H1 (cell line): ENCODE data around the gene METTL9. TPM values are rescaled to one million over a fixed set of nuclear protein-coding genes. Genes with fewer than 3 reads are reported as not detected.

Experiments
- CTCF ChIA-PET: fragments of 300-600 bp; sonication (Branson Sonifier 250); formaldehyde crosslinking; loops from one replicate; lab custom pipeline; 2021; ENCODE audit not compliant: partially characterized antibody; lab: Charles Lee
- POLR2A ChIA-PET: fragments of 300-600 bp; sonication (Branson Sonifier 250); formaldehyde crosslinking; loops from one replicate; lab custom pipeline; 2021; ENCODE audit warnings: inconsistent platforms; ENCODE audit not compliant: partially characterized antibody; lab: Charles Lee
- DNase-seq, 2 experiments: peaks; one replicate each; pipeline versions ENCODE4 v3.0.0 to v3.0.0-alpha.2; 2010 to 2022; ENCODE audit warnings: low spot score in 2 of 2, low read depth in 1 of 2, mixed read lengths in 1 of 2
- FAIRE-seq: peaks from 2 replicates; lab custom pipeline; 2011; peaks lifted over from hg19 to GRCh38; lab: Jason Lieb, UNC
- H2AFZ ChIP-seq: 2 replicates; pipeline ENCODE4 v1.8.1; 2012; ENCODE audit warnings: low read length, inconsistent platforms
- H2AK5ac ChIP-seq: 2 replicates; pipeline ENCODE4 v1.6.1; 2013; ENCODE audit warnings: low read depth, low read length
- H2BK120ac ChIP-seq: replicated peaks from 2 replicates; pipeline ENCODE3; 2013; ENCODE audit warnings: low read depth, low read length, inconsistent platforms
- H2BK12ac ChIP-seq: 2 replicates; pipeline ENCODE4 v1.6.1; 2013; ENCODE audit warnings: low read depth, low read length
- H2BK15ac ChIP-seq: 2 replicates; pipeline ENCODE4 v1.6.1; 2013; ENCODE audit warnings: low read length
- H2BK20ac ChIP-seq: 2 replicates; pipeline ENCODE4 v1.6.1; 2013; ENCODE audit warnings: low read length
- H2BK5ac ChIP-seq: 2 replicates; pipeline ENCODE4 v1.6.1; 2013; ENCODE audit warnings: low read depth, low read length
- H3K14ac ChIP-seq: 2 replicates; pipeline ENCODE4 v1.6.1; 2013; ENCODE audit warnings: inconsistent platforms; ENCODE audit not compliant: insufficient read length
- H3K18ac ChIP-seq: 2 replicates; pipeline ENCODE4 v1.6.1; 2013; ENCODE audit warnings: low read length; ENCODE audit errors: extremely low read depth
- H3K23ac ChIP-seq: 2 replicates; pipeline ENCODE4 v1.6.1; 2013; ENCODE audit warnings: inconsistent platforms; ENCODE audit not compliant: insufficient read length
- H3K23me2 ChIP-seq: 2 replicates; pipeline ENCODE4 v1.6.1; 2013; ENCODE audit warnings: low read depth, low read length
- H3K27ac ChIP-seq: 2 replicates; pipeline ENCODE4 v1.6.1; 2011; ENCODE audit warnings: low read depth, low read length, inconsistent platforms
- H3K27me3 ChIP-seq, 4 experiments: replicated peaks in 1 of 4; 1 replicate in 1 of 4; 2 replicates in 3 of 4; pipeline versions ENCODE4 v1.6.1 to v1.8.1; 2011 to 2013; ENCODE audit warnings: low read length in 3 of 4, mild to moderate bottlenecking in 3 of 4, inconsistent platforms in 2 of 4, mixed read lengths in 2 of 4, moderate library complexity in 1 of 4; ENCODE audit not compliant: control insufficient read depth in 3 of 4, insufficient read depth in 3 of 4; ENCODE audit errors: extremely low read depth in 1 of 4
- H3K36me3 ChIP-seq, 4 experiments: 2 replicates each; pipeline versions ENCODE4 v1.6.1 to v1.8.1; 2011 to 2013; ENCODE audit warnings: mild to moderate bottlenecking in 4 of 4, low read length in 3 of 4, moderate library complexity in 2 of 4, control low read depth in 1 of 4, inconsistent platforms in 1 of 4; ENCODE audit not compliant: insufficient read depth in 4 of 4, control insufficient read depth in 2 of 4
- H3K4ac ChIP-seq: replicated peaks from 2 replicates; pipeline ENCODE3; 2013; ENCODE audit warnings: low read length, low read depth, mixed read lengths, inconsistent platforms; ENCODE audit not compliant: insufficient read length
- H3K4me1 ChIP-seq, 4 experiments: replicated peaks in 1 of 4; 1 replicate in 1 of 4; 2 replicates in 3 of 4; pipeline versions ENCODE4 v1.6.1 to v1.8.1; 2011 to 2013; ENCODE audit warnings: low read length in 3 of 4, inconsistent platforms in 2 of 4, mixed read lengths in 1 of 4; ENCODE audit not compliant: insufficient read depth in 4 of 4, control insufficient read depth in 3 of 4
- H3K4me2 ChIP-seq, 2 experiments: 2 replicates each; pipeline versions ENCODE4 v1.6.1 to v1.8.1; 2011 to 2013; ENCODE audit warnings: low read depth in 2 of 2, low read length in 2 of 2, control low read depth in 1 of 2, inconsistent platforms in 1 of 2, mild to moderate bottlenecking in 1 of 2; ENCODE audit not compliant: insufficient read depth in 1 of 2
- H3K4me3 ChIP-seq, 4 experiments: fragments of 200-600, 300-600 bp in 1 of 4; sonication (generic), shearing (Covaris generic), sonication (Bioruptor Twin) in 1 of 4; 2 replicates each; pipeline versions ENCODE4 v1.5.1 to v1.8.1; 2011 to 2016; ENCODE audit warnings: low read length in 4 of 4, low read depth in 3 of 4, control low read depth in 2 of 4, inconsistent platforms in 2 of 4, mild to moderate bottlenecking in 2 of 4, mixed read lengths in 1 of 4, moderate library complexity in 1 of 4; ENCODE audit not compliant: insufficient read depth in 2 of 4; ENCODE audit errors: extremely low read depth in 1 of 4
- H3K56ac ChIP-seq: replicated peaks from 2 replicates; pipeline ENCODE3; 2013; ENCODE audit warnings: low read depth, mild to moderate bottlenecking, mixed read lengths, low read length, inconsistent platforms; ENCODE audit not compliant: insufficient read length
- H3K79me1 ChIP-seq: 2 replicates; pipeline ENCODE4 v1.6.1; 2013; ENCODE audit warnings: low read depth, low read length, control low read depth
- H3K79me2 ChIP-seq, 2 experiments: 2 replicates each; pipeline versions ENCODE4 v1.6.1 to v1.8.1; 2012 to 2013; ENCODE audit warnings: low read length in 2 of 2, mild to moderate bottlenecking in 2 of 2, inconsistent platforms in 1 of 2; ENCODE audit not compliant: insufficient read depth in 2 of 2, control insufficient read depth in 1 of 2
- H3K9ac ChIP-seq, 4 experiments: replicated peaks in 1 of 4; 1 replicate in 1 of 4; 2 replicates in 3 of 4; pipeline versions ENCODE4 v1.6.1 to v1.8.1; 2011 to 2013; ENCODE audit warnings: low read depth in 3 of 4, low read length in 3 of 4, control low read depth in 2 of 4, mild to moderate bottlenecking in 2 of 4, moderate library complexity in 2 of 4, inconsistent platforms in 1 of 4; ENCODE audit errors: extremely low read depth in 1 of 4
- H3K9me3 ChIP-seq, 2 experiments: 2 replicates each; pipeline versions ENCODE4 v1.6.1 to v1.8.1; 2012 to 2013; ENCODE audit warnings: mild to moderate bottlenecking in 2 of 2, moderate library complexity in 2 of 2, control low read depth in 1 of 2, inconsistent platforms in 1 of 2, low read depth in 1 of 2, low read length in 1 of 2, mixed read lengths in 1 of 2; ENCODE audit not compliant: insufficient read depth in 2 of 2
- H4K20me1 ChIP-seq, 2 experiments: replicated peaks in 1 of 2; 2 replicates each; pipeline versions ENCODE3 to v1.8.1; 2011 to 2013; ENCODE audit warnings: inconsistent platforms in 2 of 2, low read length in 2 of 2, mild to moderate bottlenecking in 1 of 2; ENCODE audit not compliant: insufficient read depth in 2 of 2, control insufficient read depth in 1 of 2
- H4K5ac ChIP-seq: 2 replicates; pipeline ENCODE4 v1.6.1; 2013; ENCODE audit warnings: low read length, low read depth, mixed read lengths, inconsistent platforms; ENCODE audit not compliant: insufficient read length
- H4K8ac ChIP-seq: 2 replicates; pipeline ENCODE4 v1.8.0; 2013; ENCODE audit warnings: mild to moderate bottlenecking, moderate library complexity, low read length, inconsistent platforms; ENCODE audit not compliant: insufficient read depth; ENCODE audit errors: extremely low read depth
- H4K91ac ChIP-seq: replicated peaks from 2 replicates; pipeline ENCODE3; 2013; ENCODE audit warnings: low read length, mixed read lengths, inconsistent platforms; ENCODE audit not compliant: insufficient read length
- TEAD4 ChIP-seq: IDR thresholded peaks from 2 replicates; pipeline ENCODE4 v1.6.1; 2012; ENCODE audit warnings: low read depth, low read length, inconsistent platforms, mixed read lengths
- WGBS, 2 experiments: shearing (Covaris generic) in 1 of 2; methylation state at CpG; one replicate each; pipeline versions ENCODE4 v1.1.6 to v1.1.7; 2013 to 2015; ENCODE audit warnings: low lambda C conversion rate in 2 of 2, mixed read lengths in 2 of 2, inconsistent platforms in 1 of 2, low coverage in 1 of 2, missing lambda C conversion rate in 1 of 2; ENCODE audit not compliant: insufficient replicate concordance in 2 of 2, insufficient coverage in 1 of 2, insufficient read length in 1 of 2; ENCODE audit errors: extremely low coverage in 1 of 2, missing lambda C conversion rate in 1 of 2; 5-methylcytosine and 5-hydroxymethylcytosine counted together
- polyA plus RNA-seq, 7 experiments: library from polyadenylated mRNA; depleted of rRNA in 3 of 7; stranded (reverse) in 5 of 7; unstranded in 2 of 7; fragments of >200 nt in 5 of 7; fragments of 200-250 nt in 2 of 7; gene quantifications; 1 replicate in 5 of 7; 2 replicates in 1 of 7; 4 replicates in 1 of 7; pipeline versions ENCODE4 v1.2.1 to v1.2.3, GENCODE V29; 2011 to 2013; ENCODE audit warnings: missing spikeins in 2 of 7, mixed read lengths in 2 of 7
- total RNA-seq: library from RNA; stranded (reverse); fragmentation: NEBNext Ultra II Directional; extraction: Animal tissue kit (Norgen Biotek cat#: 25700); gene quantifications from 2 replicates; pipeline ENCODE4 v1.2.1, GENCODE V29; 2021
- TF ChIP-seq, protein P1 (sequence below), 3 experiments: IDR thresholded peaks; 1 replicate in 2 of 3; 2 replicates in 1 of 3; pipeline versions ENCODE4 v1.5.1 to v1.6.1; 2011; ENCODE audit warnings: low read length in 3 of 3, mild to moderate bottlenecking in 3 of 3, inconsistent platforms in 2 of 3, low read depth in 1 of 3, moderate library complexity in 1 of 3; ENCODE audit not compliant: insufficient read depth in 1 of 3; ENCODE audit errors: control extremely low read depth in 1 of 3

Gene METTL9
- total and polyA plus RNA-seq, 2 of the 8 experiments (the other 6 are each of a cell fraction or from before 2014, with no cell fraction given): 45.4 to 112 TPM

DNA sequence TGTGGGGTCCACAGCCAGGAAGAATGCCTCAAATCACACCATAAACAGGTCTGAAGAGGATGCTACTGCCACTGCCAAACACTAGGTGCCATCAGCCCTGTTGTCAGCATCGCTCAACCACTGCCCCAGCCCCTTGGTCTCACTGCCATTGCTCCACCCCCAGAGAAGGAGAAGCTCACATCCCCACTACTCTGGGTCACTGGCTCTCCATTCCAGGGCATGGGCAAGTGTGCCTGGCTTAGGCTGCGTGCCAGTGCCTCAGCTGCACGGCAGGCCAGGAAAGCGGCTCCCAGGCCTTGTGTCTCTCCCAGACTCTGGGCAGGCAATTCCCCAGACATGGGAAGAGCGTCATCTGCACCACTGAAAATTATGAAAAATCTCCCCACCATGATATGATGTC is 54.2 kb downstream of the METTL9 start:
- H3K27me3 ChIP-seq: no peaks in the 10 kb centered on the region
- H3K79me2 ChIP-seq: peaks cover 0 to 2% of the 10 kb centered on the region in 2 experiments; a peak in 1 of 4 replicates
- H3K4ac ChIP-seq: no peak overlapping the region
- no peak overlapping the region for H2BK15ac ChIP-seq
- no peak overlapping the region for H3K56ac ChIP-seq
- peaks cover 0 to 4% (median under 1%) of the 10 kb centered on the region in 4 experiments; a peak in 3 of 8 replicates for H3K36me3 ChIP-seq
- no peak overlapping the region for H4K8ac ChIP-seq
- no peaks in the 10 kb centered on the region for H4K20me1 ChIP-seq
- H3K27ac ChIP-seq: no peak overlapping the region
- H2AFZ ChIP-seq: no peak overlapping the region
- no peaks in the 10 kb centered on the region for H3K9me3 ChIP-seq
- no peak overlapping the region for H2AK5ac ChIP-seq
- no peak overlapping the region for H3K23ac ChIP-seq
- no peak overlapping the region for H2BK20ac ChIP-seq
- POLR2A ChIA-PET: no interaction called here
- no peak overlapping the region for H3K18ac ChIP-seq
- H2BK5ac ChIP-seq: no peak overlapping the region
- no peaks in the 10 kb centered on the region for H3K79me1 ChIP-seq
- FAIRE-seq: no peak
- H2BK120ac ChIP-seq: no peak overlapping the region
- WGBS, 2 experiments: 88% methylated on average over 5 of the region's 5 CpGs; no CpG with 5 or more reads in 1 of the 2 experiments
- DNase-seq: no peak
- no peak overlapping the region for H3K14ac ChIP-seq
- no peak overlapping the region for H3K4me3 ChIP-seq
- CTCF ChIA-PET: interaction anchor here (1.0 to 1.1 kb wide), 2 partner anchors 10 to 13 kb away, joined by 3 to 5 read pairs; no protein-coding TSS in a partner anchor
- H3K23me2 ChIP-seq: no peaks in the 10 kb centered on the region
- H3K4me2 ChIP-seq: no peak overlapping the region
- H3K4me1 ChIP-seq: no peaks in the 10 kb centered on the region
- TF ChIP-seq TEAD4: no peak
- TF ChIP-seq, protein P1, sequence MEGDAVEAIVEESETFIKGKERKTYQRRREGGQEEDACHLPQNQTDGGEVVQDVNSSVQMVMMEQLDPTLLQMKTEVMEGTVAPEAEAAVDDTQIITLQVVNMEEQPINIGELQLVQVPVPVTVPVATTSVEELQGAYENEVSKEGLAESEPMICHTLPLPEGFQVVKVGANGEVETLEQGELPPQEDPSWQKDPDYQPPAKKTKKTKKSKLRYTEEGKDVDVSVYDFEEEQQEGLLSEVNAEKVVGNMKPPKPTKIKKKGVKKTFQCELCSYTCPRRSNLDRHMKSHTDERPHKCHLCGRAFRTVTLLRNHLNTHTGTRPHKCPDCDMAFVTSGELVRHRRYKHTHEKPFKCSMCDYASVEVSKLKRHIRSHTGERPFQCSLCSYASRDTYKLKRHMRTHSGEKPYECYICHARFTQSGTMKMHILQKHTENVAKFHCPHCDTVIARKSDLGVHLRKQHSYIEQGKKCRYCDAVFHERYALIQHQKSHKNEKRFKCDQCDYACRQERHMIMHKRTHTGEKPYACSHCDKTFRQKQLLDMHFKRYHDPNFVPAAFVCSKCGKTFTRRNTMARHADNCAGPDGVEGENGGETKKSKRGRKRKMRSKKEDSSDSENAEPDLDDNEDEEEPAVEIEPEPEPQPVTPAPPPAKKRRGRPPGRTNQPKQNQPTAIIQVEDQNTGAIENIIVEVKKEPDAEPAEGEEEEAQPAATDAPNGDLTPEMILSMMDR (IDR thresholded peaks at IDR 0.05; ENCODE audit: control extremely low read depth in 1 of 3, insufficient read depth in 1 of 3, low read depth in 1 of 3, low read length in 3 of 3): peak; percentile 12 to 21 (median 16); a peak in 2 of 4 replicates
- no peak overlapping the region for H2BK12ac ChIP-seq
- no peak overlapping the region for H4K5ac ChIP-seq
- H4K91ac ChIP-seq: no peak overlapping the region
- H3K9ac ChIP-seq: no peak overlapping the region
